Sigmoid colon (tissue), 4 donors: ENCODE data around the gene WNT3A.

Experiments used
- POLR2A ChIP-seq, 2 donors: fragments of 450-650 bp; IDR thresholded peaks; one replicate each; pipeline ENCODE4 v1.6.1; 2016; ENCODE audit warnings: antibody characterized with exemption in 2 of 2, mild to moderate bottlenecking in 2 of 2, moderate library complexity in 2 of 2
- POLR2AphosphoS5 ChIP-seq, 4 donors: sonication (generic); formaldehyde crosslinking; IDR thresholded peaks; one replicate each; pipeline ENCODE4 v1.6.1; 2017; ENCODE audit warnings: antibody characterized with exemption in 4 of 4

DNA sequence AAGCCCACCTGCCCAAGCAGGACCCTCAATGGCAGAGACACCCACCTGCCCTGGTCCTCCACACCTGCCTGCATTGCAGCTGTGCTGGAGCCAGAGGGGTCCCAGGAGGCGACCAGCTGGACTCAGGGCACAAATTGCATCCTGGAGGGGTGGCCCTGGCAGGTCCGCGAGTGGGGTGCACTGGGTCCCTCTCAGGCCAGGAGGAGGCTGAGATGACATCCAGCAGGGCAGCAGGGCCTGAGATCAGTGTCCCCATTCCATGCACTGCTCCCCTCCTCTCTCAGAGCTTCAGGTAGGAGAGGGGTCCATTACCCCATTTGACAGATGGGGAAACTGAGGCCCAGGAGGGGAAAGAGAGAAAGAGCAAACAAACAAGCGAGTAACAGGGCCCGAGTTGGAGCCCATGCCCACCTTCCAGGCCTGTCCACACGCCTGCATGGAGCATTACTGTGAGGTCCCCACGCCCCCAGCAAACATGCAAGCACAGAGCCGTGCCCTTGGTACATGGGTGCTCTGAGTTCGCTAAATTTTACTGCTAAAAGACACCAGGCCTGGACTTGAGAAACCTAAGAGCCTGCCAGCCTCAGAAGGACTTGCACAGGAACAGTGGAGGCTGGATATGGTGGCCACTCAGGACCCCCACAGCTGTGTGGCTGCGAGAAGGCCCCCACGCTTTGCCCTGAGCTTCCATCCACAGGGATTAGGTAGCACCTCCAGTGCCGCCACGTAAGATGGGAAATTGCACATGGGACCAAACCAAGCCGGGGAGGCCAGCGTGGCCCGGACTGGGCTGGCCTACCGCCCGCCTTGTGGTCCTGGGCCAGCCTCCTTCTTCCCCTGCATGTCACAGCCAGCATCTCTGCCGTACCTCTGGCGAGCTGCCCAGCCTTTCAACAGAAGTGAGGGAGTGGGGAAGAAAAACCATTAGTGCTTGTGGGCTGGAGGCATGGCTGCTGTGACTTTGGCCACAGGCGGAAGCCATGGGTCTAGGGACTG lies 7.4 kb downstream of the WNT3A start:
- TF ChIP-seq POLR2AphosphoS5 (IDR thresholded peaks at IDR 0.05) (no peak), POLR2A (IDR thresholded peaks at IDR 0.05) (no peak)
